HG03095 (cell line): ENCODE data around the gene PKP1.

Experiments used
- ATAC-seq: cut with Tn5 transposase; IDR thresholded peaks from one replicate; pipeline ENCODE4 v1.9.1; 2021; ENCODE audit warnings: moderate library complexity; ENCODE audit not compliant: unreplicated experiment

The PKP1 gene

GRCh38 chr1:201361652-201362504 lies 78.6 kb downstream of the PKP1 start:
- no peak for ATAC-seq

- ATAC-seq, result no peak
Observed at GRCh38 chr1:201362906-201363305, 79.6 kb downstream of the PKP1 start.

- ATAC-seq, result no peak
Observed at GRCh38 chr1:201363467-201363866, 80.2 kb downstream of the PKP1 start.

- ATAC-seq, result no peak
Observed at GRCh38 chr1:201364808-201365105, 81.5 kb downstream of the PKP1 start.

- ATAC-seq, result no peak
Observed at GRCh38 chr1:201365251-201365650, 81.9 kb downstream of the PKP1 start.

- no peak for ATAC-seq
Observed at GRCh38 chr1:201366696-201367095, 83.4 kb downstream of the PKP1 start.

- no peak for ATAC-seq
Observed at GRCh38 chr1:201369209-201369608, 85.9 kb downstream of the PKP1 start.

- ATAC-seq, result no peak
Observed at GRCh38 chr1:201370500-201370899, 87.2 kb downstream of the PKP1 start.

GRCh38 chr1:201371276-201371675 lies 88.0 kb downstream of the PKP1 start:
- ATAC-seq, result no peak

GRCh38 chr1:201371792-201372191 lies 88.5 kb downstream of the PKP1 start:
- no peak for ATAC-seq

- no peak for ATAC-seq
Observed at GRCh38 chr1:201374364-201374763, 91.1 kb downstream of the PKP1 start.

GRCh38 chr1:201375169-201375568 lies 91.9 kb downstream of the PKP1 start:
- no peak for ATAC-seq

- ATAC-seq, result no peak
Observed at GRCh38 chr1:201376107-201376463, 92.8 kb downstream of the PKP1 start.

GRCh38 chr1:201376464-201377374 lies 93.4 kb downstream of the PKP1 start:
- ATAC-seq, result no peak

GRCh38 chr1:201377611-201378092 lies 94.3 kb downstream of the PKP1 start, which contains the start of gene TNNT2:
Gene TNNT2 (minus strand): TSS chr1:201377680. CDS start chr1:201373254, 4,426 bp downstream.
- ATAC-seq, result no peak

- no peak for ATAC-seq
Observed at GRCh38 chr1:201378804-201379203, 95.5 kb downstream of the PKP1 start.

GRCh38 chr1:201379733-201380242 lies 96.5 kb downstream of the PKP1 start:
- no peak for ATAC-seq

GRCh38 chr1:201381130-201381529 lies 97.8 kb downstream of the PKP1 start:
- no peak for ATAC-seq
